Tibial nerve (tissue), 4 donors: ENCODE results near the gene GBX1.

Experiments used
- EP300 ChIP-seq, 2 donors: sonication (generic); formaldehyde crosslinking; IDR thresholded peaks; one replicate each; pipeline ENCODE4 v1.6.1; 2017; ENCODE audit warnings: antibody characterized with exemption in 2 of 2, mild to moderate bottlenecking in 1 of 2
- POLR2A ChIP-seq, 2 donors: fragments of 450-650 bp; IDR thresholded peaks; one replicate each; pipeline ENCODE4 v1.6.1; 2017; ENCODE audit warnings: antibody characterized with exemption in 2 of 2, mild to moderate bottlenecking in 2 of 2, moderate library complexity in 2 of 2
- TF ChIP-seq, protein P1 (sequence below), 5 experiments: fragments of 200-600 bp in 3 of 5; fragments of 450-650 bp in 2 of 5; sonication (generic) in 3 of 5; IDR thresholded peaks; one replicate each; pipeline ENCODE4 v1.5.1; 2016 to 2019; ENCODE audit warnings: antibody characterized with exemption in 5 of 5, mild to moderate bottlenecking in 3 of 5, moderate library complexity in 2 of 5

DNA sequence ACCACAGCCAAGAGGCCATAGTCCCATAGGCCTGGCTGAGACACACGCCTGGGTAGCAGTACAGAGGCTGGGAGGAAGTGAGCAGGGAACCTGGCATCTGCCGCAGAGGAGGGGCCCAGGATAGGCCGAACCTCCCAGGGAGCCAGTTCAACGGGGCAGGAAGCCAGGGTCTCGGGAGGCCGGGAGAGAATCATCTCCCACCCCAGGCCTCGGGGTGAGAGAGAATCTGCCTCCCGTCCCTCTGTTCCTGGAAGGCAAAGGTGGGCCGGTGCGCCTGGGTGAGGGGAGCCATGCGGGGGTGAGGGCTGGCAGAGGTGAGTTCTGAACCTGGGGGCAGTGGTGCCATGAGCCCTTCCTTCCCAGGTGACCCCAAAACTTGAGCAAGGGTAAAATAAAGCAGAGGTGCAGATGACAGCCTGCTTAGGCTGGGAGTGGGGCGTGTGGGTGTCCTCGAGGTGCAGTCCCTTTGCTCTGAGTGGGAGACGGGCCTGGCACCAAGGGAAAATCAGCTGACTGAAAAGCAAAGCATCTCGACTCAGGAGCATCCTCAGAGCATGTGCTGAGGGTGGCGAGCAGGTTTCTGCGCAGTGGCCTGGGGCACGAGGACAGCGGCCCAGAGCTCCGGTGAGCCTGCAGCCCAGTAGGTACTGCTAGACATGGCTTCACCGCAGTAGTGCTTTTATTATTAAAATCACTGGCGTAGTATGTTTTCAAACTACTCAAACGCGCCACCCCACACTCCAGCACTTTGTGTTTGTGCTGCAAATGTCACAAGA, 65.7 kb downstream of the GBX1 start:
- TF ChIP-seq EP300 (IDR thresholded peaks at IDR 0.05), result no peak
- TF ChIP-seq, protein P1, sequence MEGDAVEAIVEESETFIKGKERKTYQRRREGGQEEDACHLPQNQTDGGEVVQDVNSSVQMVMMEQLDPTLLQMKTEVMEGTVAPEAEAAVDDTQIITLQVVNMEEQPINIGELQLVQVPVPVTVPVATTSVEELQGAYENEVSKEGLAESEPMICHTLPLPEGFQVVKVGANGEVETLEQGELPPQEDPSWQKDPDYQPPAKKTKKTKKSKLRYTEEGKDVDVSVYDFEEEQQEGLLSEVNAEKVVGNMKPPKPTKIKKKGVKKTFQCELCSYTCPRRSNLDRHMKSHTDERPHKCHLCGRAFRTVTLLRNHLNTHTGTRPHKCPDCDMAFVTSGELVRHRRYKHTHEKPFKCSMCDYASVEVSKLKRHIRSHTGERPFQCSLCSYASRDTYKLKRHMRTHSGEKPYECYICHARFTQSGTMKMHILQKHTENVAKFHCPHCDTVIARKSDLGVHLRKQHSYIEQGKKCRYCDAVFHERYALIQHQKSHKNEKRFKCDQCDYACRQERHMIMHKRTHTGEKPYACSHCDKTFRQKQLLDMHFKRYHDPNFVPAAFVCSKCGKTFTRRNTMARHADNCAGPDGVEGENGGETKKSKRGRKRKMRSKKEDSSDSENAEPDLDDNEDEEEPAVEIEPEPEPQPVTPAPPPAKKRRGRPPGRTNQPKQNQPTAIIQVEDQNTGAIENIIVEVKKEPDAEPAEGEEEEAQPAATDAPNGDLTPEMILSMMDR (IDR thresholded peaks at IDR 0.05), result no peak
- no peak for TF ChIP-seq POLR2A (IDR thresholded peaks at IDR 0.05)
